Spleen (tissue), 11 donors: ENCODE results near the gene PTPN14. TPM values are rescaled to one million over a fixed set of nuclear protein-coding genes. Genes with fewer than 3 reads are reported as not detected.

ENCODE experiments used
- DNase-seq: peaks from one replicate; pipeline ENCODE4 v3.0.0-alpha.2; 2020
- H3K27ac ChIP-seq, 8 donors: fragments of 200-600 bp; sonication (generic) in 7 of 8; 1 replicate in 4 of 8; 2 replicates in 4 of 8; pipeline versions ENCODE4 v1.5.0 to v1.8.0; 2016 to 2021; ENCODE audit warnings: inconsistent platforms in 4 of 8, mild to moderate bottlenecking in 4 of 8, moderate library complexity in 1 of 8
- H3K27me3 ChIP-seq, 7 donors: fragments of 200-600 bp; sonication (generic) in 6 of 7; replicated peaks in 1 of 7; 1 replicate in 4 of 7; 2 replicates in 3 of 7; pipeline versions ENCODE4 v1.5.0 to v1.8.0; 2016 to 2021; ENCODE audit warnings: inconsistent platforms in 3 of 7, mild to moderate bottlenecking in 1 of 7
- H3K36me3 ChIP-seq, 6 donors: fragments of 200-600 bp; sonication (generic) in 5 of 6; 1 replicate in 4 of 6; 2 replicates in 2 of 6; pipeline versions ENCODE4 v1.5.0 to v1.8.0; 2016 to 2021; ENCODE audit warnings: inconsistent platforms in 2 of 6
- H3K4me1 ChIP-seq, 6 donors: fragments of 200-600 bp; sonication (generic) in 5 of 6; 1 replicate in 3 of 6; 2 replicates in 3 of 6; pipeline versions ENCODE4 v1.5.0 to v1.8.0; 2016 to 2021; ENCODE audit warnings: inconsistent platforms in 3 of 6
- H3K4me3 ChIP-seq, 8 donors: fragments of 200-600 bp; sonication (generic) in 7 of 8; 1 replicate in 4 of 8; 2 replicates in 4 of 8; pipeline versions ENCODE4 v1.5.0 to v1.8.0; 2016 to 2021; ENCODE audit warnings: inconsistent platforms in 4 of 8, mild to moderate bottlenecking in 4 of 8, moderate library complexity in 2 of 8
- H3K9me3 ChIP-seq, 8 donors: fragments of 200-600 bp; sonication (generic) in 7 of 8; 1 replicate in 4 of 8; 2 replicates in 4 of 8; pipeline versions ENCODE4 v1.5.0 to v1.8.0; 2016 to 2021; ENCODE audit warnings: inconsistent platforms in 4 of 8
- CTCF ChIP-seq, 11 experiments: fragments of 200-600 bp in 7 of 11; fragments of 450-650 bp in 4 of 11; sonication (generic) in 4 of 11; IDR thresholded peaks in 8 of 11; conservative IDR thresholded peaks in 3 of 11; 1 replicate in 7 of 11; 2 replicates in 4 of 11; pipeline versions ENCODE4 v1.4.0 to v1.8.0; 2016 to 2021; ENCODE audit warnings: antibody characterized with exemption in 11 of 11, inconsistent platforms in 4 of 11, mild to moderate bottlenecking in 1 of 11
- POLR2A ChIP-seq, 3 donors: fragments of 450-650 bp; IDR thresholded peaks; one replicate each; pipeline ENCODE4 v1.5.1; 2017; ENCODE audit warnings: antibody characterized with exemption in 3 of 3, mild to moderate bottlenecking in 1 of 3
- POLR2AphosphoS5 ChIP-seq, 3 donors: sonication (generic); formaldehyde crosslinking; IDR thresholded peaks; one replicate each; pipeline ENCODE4 v1.5.1; 2017; ENCODE audit warnings: antibody characterized with exemption in 3 of 3
- WGBS, 5 donors: extraction: QIAGEN DNeasy Blood & Tissue Kit in 3 of 5; methylation state at CpG; one replicate each; pipeline versions ENCODE4 v1.1.5 to v1.1.7; 2013 to 2018; 5-methylcytosine and 5-hydroxymethylcytosine counted together
- intact Hi-C: fragments of 100-400 bp; cut with DNase I; formaldehyde crosslinking; loops from one replicate; pipeline ENCODE4 v1.15.0; 2023; ENCODE audit warnings: low total_unique reads
- polyA plus RNA-seq, 3 donors: library from polyadenylated mRNA; stranded (reverse); fragments of 200-250 nt; gene quantifications; one replicate each; pipeline ENCODE4 v1.2.1, GENCODE V29; 2013
- total RNA-seq, 7 donors: library from RNA; depleted of rRNA in 3 of 7; stranded (reverse); fragments of >200 nt in 3 of 7; fragmentation: NEBNext Ultra II Directional in 4 of 7; extraction: Animal tissue kit (Norgen Biotek cat#: 25700) in 4 of 7; gene quantifications; one replicate each; pipeline versions ENCODE4 v1.1.0 to v1.2.1, GENCODE V29; 2016 to 2021
- donor health status: healthy with polysubstance abuse.
- donor health status: DM: no; HTN: no; CAD: no; lungs with moderate emphysema.
- donor health status: DM: no; HTN: no; CAD: no.
- donor health status: Bipolar disorder and iron deficiency.
- donor health status: healthy.
- donor health status: DM: no; HTN: no; CAD: no.
- donor health status: DM: yes; HTN: yes; CAD: no.

PTPN14 gene
- total and polyA plus RNA-seq, 10 donors, result 0.83 to 28.5 (median 16.8) TPM

- intact Hi-C loops, result no loop called here
- WGBS, 5 donors, result 71 to 79% (median 78%) methylated on average over 5 of the region's 5 CpGs
These were observed 148.0 kb downstream of the PTPN14 start for GRCh38 chr1:214403431-214403830.

GRCh38 chr1:214402613-214403083 lies 148.8 kb downstream of the PTPN14 start:
- WGBS, 5 donors, result 19 to 51% (median 36%) methylated on average over 3 of the region's 3 CpGs
- Histone ChIP-seq H3K27me3 (no peaks in the 10 kb centered on the region), H3K36me3 (no peaks in the 10 kb centered on the region), H3K4me1 (no peaks in the 10 kb centered on the region), H3K4me3 (no peak overlapping the region), H3K9me3 (no peaks in the 10 kb centered on the region), H3K27ac (no peak overlapping the region)
- intact Hi-C loops, result no loop called here
- no peak for DNase-seq
- TF ChIP-seq POLR2A (IDR thresholded peaks at IDR 0.05) (no peak), CTCF (IDR thresholded peaks at IDR 0.05 in 8 of 11, conservative IDR thresholded peaks at IDR 0.05 in 3 of 11) (no peak), POLR2AphosphoS5 (IDR thresholded peaks at IDR 0.05) (no peak)

More at GRCh38 chr1:214403431-214403830, 148.0 kb downstream of the PTPN14 start:
- no peaks in the 10 kb centered on the region for H3K27me3 ChIP-seq
- H3K4me1 ChIP-seq, result no peaks in the 10 kb centered on the region
- no peaks in the 10 kb centered on the region for H3K36me3 ChIP-seq
- TF ChIP-seq POLR2A (IDR thresholded peaks at IDR 0.05) (no peak), POLR2AphosphoS5 (IDR thresholded peaks at IDR 0.05) (no peak), CTCF (IDR thresholded peaks at IDR 0.05 in 8 of 11, conservative IDR thresholded peaks at IDR 0.05 in 3 of 11) (no peak)
- no peak for DNase-seq
- H3K9me3 ChIP-seq, result no peaks in the 10 kb centered on the region
- H3K27ac ChIP-seq, result no peak overlapping the region
- no peak overlapping the region for H3K4me3 ChIP-seq

GRCh38 chr1:214401666-214402065 lies 149.7 kb downstream of the PTPN14 start:
- TF ChIP-seq POLR2A (IDR thresholded peaks at IDR 0.05), result no peak
- TF ChIP-seq POLR2AphosphoS5 (IDR thresholded peaks at IDR 0.05), result no peak
- no peak for TF ChIP-seq CTCF (IDR thresholded peaks at IDR 0.05 in 8 of 11, conservative IDR thresholded peaks at IDR 0.05 in 3 of 11)
- no peaks in the 10 kb centered on the region for H3K27me3 ChIP-seq
- no peak overlapping the region for H3K27ac ChIP-seq
- H3K9me3 ChIP-seq, result no peaks in the 10 kb centered on the region
- intact Hi-C loops, result no loop called here
- no peaks in the 10 kb centered on the region for H3K4me1 ChIP-seq
- no peak overlapping the region for H3K4me3 ChIP-seq
- 81 to 91% (median 84%) methylated on average over 3 of the region's 3 CpGs for WGBS, 5 donors
- DNase-seq, result no peak
- H3K36me3 ChIP-seq, result no peaks in the 10 kb centered on the region

GRCh38 chr1:214400131-214400530 lies 151.3 kb downstream of the PTPN14 start:
- H3K36me3 ChIP-seq, result no peaks in the 10 kb centered on the region
- no peak for DNase-seq
- H3K27me3 ChIP-seq, result no peaks in the 10 kb centered on the region
- 90 to 94% (median 92%) methylated on average over 3 of the region's 3 CpGs for WGBS, 5 donors
- H3K27ac ChIP-seq, result no peak overlapping the region
- no peaks in the 10 kb centered on the region for H3K4me1 ChIP-seq
- no peaks in the 10 kb centered on the region for H3K9me3 ChIP-seq
- no peak overlapping the region for H3K4me3 ChIP-seq
- TF ChIP-seq POLR2A (IDR thresholded peaks at IDR 0.05) (no peak), POLR2AphosphoS5 (IDR thresholded peaks at IDR 0.05) (no peak), CTCF (IDR thresholded peaks at IDR 0.05 in 8 of 11, conservative IDR thresholded peaks at IDR 0.05 in 3 of 11) (no peak)
- intact Hi-C loops, result no loop called here
